Activated gamma-delta T cell treated with anti-CD3 and anti-CD28 coated beads, Interleukin-2, amount 50 U/mL, for 16 hours (primary cell): ENCODE results near the gene TMEM109.
"Not testable (repeated sequence)": the region's sequence is repeated elsewhere in the genome, so short reads cannot be mapped to it uniquely, and the experiment has no call there.

Source experiments
- DNase-seq: peaks from one replicate; pipeline ENCODE4 v3.0.0-alpha.2; 2020; ENCODE audit warnings: low read depth

The TMEM109 gene

GRCh38 chr11:60878245-60879101 lies 35.5 kb upstream of the TMEM109 start:
- DNase-seq = no peak

- DNase-seq = no peak
These were observed 34.9 kb upstream of the TMEM109 start for GRCh38 chr11:60879104-60879503.

DNA sequence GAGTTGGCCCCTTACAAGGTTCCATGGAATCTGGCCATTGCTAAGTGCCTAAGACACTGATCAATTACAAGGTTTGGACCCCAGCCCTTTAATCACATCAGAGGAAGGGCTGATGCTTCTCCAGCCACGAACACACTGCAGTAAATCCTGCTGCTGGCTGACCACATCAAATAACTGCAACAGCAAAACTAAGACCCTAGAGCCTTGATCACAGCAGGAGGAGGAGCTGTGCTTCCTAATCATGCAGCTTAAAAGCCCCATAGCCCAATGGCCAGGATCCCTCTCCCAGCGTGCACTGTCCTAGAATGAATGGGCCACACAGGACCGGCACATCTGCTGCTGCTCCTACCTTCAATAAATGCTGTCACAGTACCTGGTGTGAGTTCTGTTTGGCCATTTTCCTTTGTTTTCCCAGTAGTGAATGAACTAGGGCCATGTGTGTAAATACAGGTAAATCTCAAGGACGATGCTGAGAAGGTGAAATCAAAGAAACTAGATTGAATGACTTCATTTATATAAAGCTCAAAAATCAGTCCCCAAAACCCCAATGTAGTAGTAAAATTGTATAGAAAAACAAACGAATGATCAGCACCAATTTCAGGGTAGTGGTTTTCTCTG lies 33.9 kb upstream of the TMEM109 start:
- no peak for DNase-seq

- no peak for DNase-seq
These were observed 33.2 kb upstream of the TMEM109 start for GRCh38 chr11:60880643-60881282.

DNA sequence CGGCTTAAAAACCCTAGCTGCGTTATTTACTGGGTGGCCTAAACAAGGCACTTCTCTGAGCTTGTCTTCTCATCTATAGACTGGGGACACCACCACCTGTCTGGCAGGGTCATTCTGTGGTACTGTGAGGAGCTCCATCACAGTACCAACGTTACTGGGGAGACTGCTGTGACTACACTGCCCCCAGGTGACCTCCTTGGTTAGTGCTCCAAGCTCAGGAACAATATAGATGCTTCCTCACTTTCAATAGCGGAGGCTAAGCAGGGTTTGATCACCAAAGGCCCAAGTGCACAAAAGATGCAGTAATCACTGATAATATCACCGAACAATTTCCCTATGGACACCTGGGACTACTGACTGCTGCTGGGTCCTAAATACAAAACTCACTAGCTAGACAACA lies 26.4 kb upstream of the TMEM109 start:
- no peak for DNase-seq

DNA sequence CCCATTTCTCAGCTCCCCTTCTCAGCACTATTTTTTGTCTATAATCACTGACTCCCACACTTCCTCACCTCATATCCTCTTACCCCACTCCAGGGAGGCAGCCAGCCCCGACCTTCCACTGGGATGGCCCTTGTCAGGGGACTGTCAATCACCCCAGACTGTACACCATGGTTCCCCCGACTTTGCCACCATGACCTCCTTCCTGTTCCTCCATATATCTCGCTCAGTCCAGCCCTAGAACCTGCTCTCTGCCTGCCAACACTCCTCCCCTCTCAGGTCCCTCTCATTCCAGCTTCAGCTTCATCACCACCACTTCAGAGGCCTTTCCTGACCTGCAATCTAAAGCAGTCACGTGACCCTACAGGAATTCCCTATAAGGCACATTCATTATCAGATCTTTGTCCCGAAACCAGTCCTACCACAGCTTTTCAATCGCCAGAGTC lies 24.1 kb upstream of the TMEM109 start:
- no peak for DNase-seq

GRCh38 chr11:60890696-60891095 lies 23.3 kb upstream of the TMEM109 start:
- DNase-seq = no peak

DNA sequence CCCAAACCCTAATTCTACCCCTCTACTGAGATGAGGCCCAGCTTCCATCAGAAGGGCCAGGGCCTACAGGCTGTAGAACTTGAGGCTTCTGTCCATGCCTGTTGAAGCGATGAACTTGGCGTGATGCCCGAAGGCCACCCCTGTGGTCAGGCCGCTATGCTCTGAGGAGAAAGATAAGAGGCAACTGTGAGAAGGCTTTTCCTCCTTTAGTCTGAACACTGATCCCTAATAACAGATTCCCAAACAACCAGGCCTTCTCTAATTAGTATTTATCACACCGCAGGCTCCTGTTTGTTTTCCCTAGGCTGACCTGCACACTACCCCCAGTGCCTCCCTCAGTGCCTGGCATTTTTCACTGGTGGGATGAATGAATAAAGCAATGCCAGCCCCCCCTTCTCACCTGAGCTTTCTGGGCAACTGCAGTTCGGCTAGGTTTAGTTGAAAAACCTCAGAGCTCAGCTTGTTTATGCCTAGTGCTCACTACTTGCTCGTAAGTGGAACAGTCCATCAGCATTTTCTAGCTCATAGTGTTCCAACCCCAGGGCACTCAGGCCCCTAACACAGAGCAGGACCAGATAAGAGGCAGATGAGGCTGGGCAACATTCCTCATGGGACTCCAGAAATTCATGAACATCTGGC lies 22.7 kb upstream of the TMEM109 start:
- DNase-seq = no peak

- no peak for DNase-seq
These were observed 18.3 kb upstream of the TMEM109 start for GRCh38 chr11:60895687-60896086.

- DNase-seq = no peak
These were observed 16.5 kb upstream of the TMEM109 start for GRCh38 chr11:60897496-60897895.

DNA sequence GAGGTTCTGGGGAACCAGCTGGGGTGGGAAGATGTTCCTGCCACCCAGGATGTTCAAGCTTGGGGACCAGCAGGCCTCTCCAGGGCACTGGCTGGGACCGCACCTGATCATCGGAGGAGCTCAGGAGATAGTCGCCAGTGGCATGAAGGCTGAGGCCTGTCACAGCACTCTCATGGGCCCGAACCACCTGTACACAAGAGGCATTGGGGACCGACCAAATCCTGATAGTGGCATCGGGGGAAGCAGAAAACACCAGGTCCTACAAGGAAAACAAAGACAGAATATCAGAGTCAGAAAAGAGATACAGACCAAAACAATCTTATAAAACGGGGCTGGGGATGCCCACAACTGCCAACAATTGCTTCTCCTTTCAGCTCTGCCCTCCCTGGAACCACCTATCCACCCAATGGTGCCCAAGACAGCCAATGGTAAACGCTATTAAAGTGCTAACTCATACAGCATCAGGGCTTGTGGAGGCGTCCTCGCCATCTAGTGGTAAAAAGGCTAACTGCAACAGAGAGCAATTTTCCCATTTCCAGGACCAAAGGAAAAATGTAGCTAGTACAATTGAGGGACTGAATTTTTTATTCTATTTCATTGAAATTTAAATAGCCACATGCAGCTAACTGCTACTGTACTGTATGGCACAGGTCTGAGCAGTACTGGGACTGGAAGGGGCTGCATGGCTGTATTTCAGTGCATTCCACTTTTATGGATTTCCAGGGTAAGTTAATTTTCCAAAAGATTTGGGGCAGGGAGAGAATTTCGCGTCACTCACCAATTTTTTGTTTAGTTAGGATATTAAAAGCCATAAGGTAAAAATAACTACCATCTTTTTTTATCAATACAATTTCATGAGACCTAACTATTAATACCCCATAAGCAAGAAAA lies 14.7 kb upstream of the TMEM109 start:
- DNase-seq = no peak

DNA sequence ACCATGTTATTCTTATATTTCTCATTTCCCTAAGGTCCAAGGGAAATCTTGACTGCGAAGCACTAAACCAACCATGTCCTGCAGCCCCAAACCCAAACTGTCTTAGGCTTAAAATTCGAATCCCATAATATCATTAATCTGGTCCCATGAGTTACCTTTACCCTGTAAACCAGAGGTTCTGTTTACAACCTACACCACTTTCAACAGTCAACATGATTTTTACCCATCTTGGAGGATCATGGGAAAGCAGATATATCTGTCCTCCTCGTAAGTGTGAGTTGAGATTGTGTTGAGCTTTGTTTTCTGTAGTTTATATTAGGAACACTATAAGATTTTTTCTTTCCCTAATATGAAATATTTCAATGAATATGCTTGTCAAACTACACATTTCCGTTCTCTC lies 14.0 kb upstream of the TMEM109 start:
- no peak for DNase-seq

DNA sequence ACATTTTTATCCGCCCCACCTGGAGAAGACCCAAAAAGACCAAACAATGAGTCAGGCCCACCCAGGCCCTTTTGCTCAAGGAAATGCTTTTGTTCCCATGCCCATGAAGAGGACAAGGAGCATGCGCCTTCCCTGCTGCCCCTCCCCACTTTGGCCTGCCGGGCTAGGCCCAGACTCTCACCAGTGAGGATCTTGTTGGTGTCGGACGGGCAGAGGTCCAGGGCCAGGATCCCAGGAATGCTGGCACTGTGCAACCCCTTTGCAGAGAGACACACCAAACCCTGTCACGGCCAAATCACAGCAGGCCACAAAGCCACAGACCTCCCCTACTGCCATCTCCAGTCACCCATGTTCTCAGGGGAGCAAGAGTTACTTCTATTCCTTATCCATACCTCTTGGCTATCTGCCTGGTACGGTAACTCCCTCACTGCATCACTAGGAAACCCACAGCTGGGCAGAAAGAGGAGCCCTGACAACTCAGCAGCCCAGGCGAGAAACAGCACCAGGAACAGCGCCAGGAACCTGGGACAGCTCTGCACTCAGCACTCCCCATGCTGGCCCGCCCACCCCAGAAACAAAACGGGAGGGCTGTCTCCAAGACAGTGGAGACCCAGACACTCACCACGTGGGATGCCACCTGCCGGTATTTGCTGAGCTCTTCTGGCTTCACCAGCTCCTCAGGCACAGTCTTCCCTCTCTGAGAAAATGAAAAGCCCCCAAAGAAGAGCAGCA lies 13.1 kb upstream of the TMEM109 start:
- no peak for DNase-seq

DNA sequence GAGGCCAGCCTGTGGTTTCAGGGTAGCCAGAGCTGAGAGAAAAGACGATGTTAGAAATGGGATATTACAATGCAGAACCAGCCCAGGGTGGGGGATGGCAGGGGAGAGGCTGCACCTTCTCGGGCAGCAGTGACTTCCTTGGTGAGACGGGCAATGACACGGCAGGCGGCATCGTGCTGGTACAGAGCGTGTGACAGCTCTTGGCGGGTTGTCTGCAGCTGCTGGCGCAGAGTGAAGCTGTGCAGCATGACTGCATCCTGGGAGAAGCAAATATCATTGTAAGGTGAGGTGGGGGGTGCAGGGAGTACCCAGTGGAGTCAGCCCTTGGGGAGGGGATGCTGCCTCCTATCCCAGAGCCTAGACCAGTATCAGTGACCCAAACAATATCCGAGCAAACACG lies 11.3 kb upstream of the TMEM109 start:
- no peak for DNase-seq

DNA sequence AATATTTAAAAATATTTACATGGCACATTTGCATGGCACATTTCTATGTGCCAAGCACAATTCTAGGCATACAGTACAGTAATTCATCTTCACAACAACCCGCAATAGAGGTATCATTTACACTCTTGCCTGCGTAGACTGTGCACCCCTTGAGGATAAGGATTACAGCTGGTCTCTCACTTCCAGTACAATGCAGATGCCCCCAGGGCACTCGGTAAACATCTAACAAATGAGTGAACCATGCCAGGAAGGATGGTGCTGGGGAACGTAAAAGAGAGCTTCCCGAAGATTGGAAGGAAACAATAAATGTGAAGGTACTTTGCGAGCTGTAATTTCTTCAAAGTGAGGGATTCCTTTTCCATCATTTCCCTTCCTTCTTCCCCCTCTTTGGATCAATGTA lies 8.9 kb upstream of the TMEM109 start:
- DNase-seq = no peak

DNA sequence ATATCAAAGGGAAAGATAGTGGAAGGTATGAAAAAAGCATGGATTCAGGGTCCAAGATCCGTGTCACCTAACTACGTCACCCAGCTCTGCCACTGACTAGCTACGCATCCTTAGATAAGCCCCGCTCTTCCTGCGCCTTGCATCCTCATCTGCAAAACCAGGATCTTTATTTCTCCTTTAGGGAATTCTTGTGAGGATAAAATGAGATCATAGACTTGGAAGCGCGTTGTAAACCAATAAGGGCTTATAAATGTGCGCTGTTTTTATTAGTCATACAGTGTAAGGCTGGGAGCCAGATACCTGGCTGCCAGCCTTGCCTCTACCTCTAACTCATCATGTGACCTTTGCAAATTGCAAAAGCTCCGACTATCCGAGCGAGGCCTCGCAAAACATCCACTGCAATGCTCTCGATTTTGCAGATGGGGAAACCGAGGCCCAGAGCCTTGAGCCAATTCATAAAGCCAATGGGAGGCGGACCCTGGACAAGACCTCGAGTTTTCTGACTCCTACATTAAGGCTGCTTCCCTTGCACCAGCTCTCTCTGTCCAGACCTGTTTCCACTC lies 8.3 kb upstream of the TMEM109 start:
- no peak for DNase-seq

- DNase-seq = peak; percentile 99
These were observed 7.6 kb upstream of the TMEM109 start, which contains the start of gene PRPF19 for GRCh38 chr11:60906132-60906972. TSS of gene PRPF19 (minus strand) at chr11:60906585. CDS start at chr11:60906382, 203 bp downstream.

GRCh38 chr11:60908803-60909202 lies 5.2 kb upstream of the TMEM109 start:
- DNase-seq = no peak

DNA sequence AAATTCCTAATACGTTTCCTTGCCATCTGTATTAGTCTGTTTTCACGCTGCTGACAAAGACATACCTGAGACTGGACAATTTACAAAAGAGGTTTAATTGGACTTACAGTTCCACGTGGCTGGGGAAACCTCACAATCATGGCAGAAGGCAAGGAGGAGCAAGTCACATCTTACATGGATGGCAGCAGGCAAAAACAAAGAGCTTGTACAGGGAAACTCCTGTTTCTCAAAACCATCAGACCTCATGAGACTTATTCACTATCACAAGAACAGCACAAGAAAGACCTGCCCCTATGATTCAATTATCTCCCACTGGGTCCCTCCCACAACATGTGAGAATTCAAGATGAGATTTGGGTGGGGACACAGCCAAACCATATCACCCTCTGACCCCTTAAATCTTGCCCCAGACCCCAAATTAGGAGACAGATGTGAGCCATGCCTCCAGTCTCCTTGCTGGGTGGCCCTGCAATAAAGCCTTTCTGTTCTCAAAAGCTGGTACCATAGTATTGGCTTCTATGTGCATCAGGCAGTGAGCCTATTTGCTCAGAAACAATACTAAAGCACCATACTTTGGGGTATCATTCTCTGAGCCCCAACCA lies 4.2 kb upstream of the TMEM109 start:
- DNase-seq = not testable (repeated sequence)
